ENCODE results near the gene FOXL2NB.

Gene FOXL2NB

GRCh38 chr3:138987181-138987580 is 40.2 kb downstream of the FOXL2NB start:
- DNase-seq (ENCODE audit: extremely low read depth in 1 of 2, low read depth in 1 of 2): no peak

GRCh38 chr3:138995706-138996105 is 48.7 kb downstream of the FOXL2NB start:
- DNase-seq (ENCODE audit: extremely low read depth in 1 of 2, low read depth in 1 of 2): no peak
